Neural progenitor cell (in vitro differentiated cells): ENCODE data around the gene TOR1AIP2. TPM values are rescaled to one million over a fixed set of nuclear protein-coding genes. Genes with fewer than 3 reads are reported as not detected.

Source experiments
- DNase-seq: peaks from one replicate; pipeline ENCODE4 v3.0.0-alpha.2; 2016; ENCODE audit warnings: low spot score
- H2AFZ ChIP-seq: fragments of 200-600 bp; sonication (generic); replicated peaks from 2 replicates; pipeline ENCODE4 v1.6.1; 2016; ENCODE audit warnings: antibody characterized with exemption
- H3F3A ChIP-seq: fragments of 200-600 bp; sonication (generic); 2 replicates; pipeline ENCODE4 v1.6.1; 2016; ENCODE audit warnings: antibody characterized with exemption, low read depth
- H3K27ac ChIP-seq: fragments of 200-600 bp; sonication (generic); 2 replicates; pipeline ENCODE4 v1.5.1; 2016; ENCODE audit warnings: mild to moderate bottlenecking
- H3K27me3 ChIP-seq: fragments of 200-600 bp; sonication (generic); 2 replicates; pipeline ENCODE4 v1.6.1; 2016; ENCODE audit warnings: mild to moderate bottlenecking, moderate library complexity
- H3K36me3 ChIP-seq: fragments of 200-600 bp; sonication (generic); 2 replicates; pipeline ENCODE4 v1.5.1; 2016
- H3K4me1 ChIP-seq: fragments of 200-600 bp; sonication (generic); 2 replicates; pipeline ENCODE4 v1.6.1; 2016; ENCODE audit warnings: mixed run types
- H3K4me2 ChIP-seq: fragments of 200-600 bp; sonication (generic); 2 replicates; pipeline ENCODE4 v1.6.1; 2016
- H3K4me3 ChIP-seq: fragments of 200-600 bp; sonication (generic); 2 replicates; pipeline ENCODE4 v1.5.1; 2016
- H3K79me2 ChIP-seq: fragments of 200-600 bp; sonication (generic); 2 replicates; pipeline ENCODE4 v1.6.1; 2016; ENCODE audit warnings: low read depth
- H3K9ac ChIP-seq: fragments of 200-600 bp; sonication (generic); 2 replicates; pipeline ENCODE4 v1.6.1; 2016
- H3K9me3 ChIP-seq: fragments of 200-600 bp; sonication (generic); 2 replicates; pipeline ENCODE4 v1.5.1; 2016; ENCODE audit warnings: low read depth
- H4K20me1 ChIP-seq: fragments of 200-600 bp; sonication (generic); 2 replicates; pipeline ENCODE4 v1.6.1; 2016; ENCODE audit warnings: low read depth
- H3K27ac Mint-ChIP-seq: 3 replicates; pipeline ENCODE4 v1.8.0; 2021; ENCODE audit warnings: mixed read lengths
- H3K27me3 Mint-ChIP-seq: 2 replicates; pipeline ENCODE4 v1.8.0; 2022; ENCODE audit warnings: low read depth, mild to moderate bottlenecking, inconsistent platforms, moderate library complexity, mixed read lengths; ENCODE audit not compliant: insufficient read depth
- H3K36me3 Mint-ChIP-seq: 3 replicates; pipeline ENCODE4 v1.8.0; 2021; ENCODE audit warnings: mixed read lengths
- H3K4me1 Mint-ChIP-seq: 3 replicates; pipeline ENCODE4 v1.8.0; 2021; ENCODE audit warnings: mixed read lengths
- H3K4me3 Mint-ChIP-seq: 3 replicates; pipeline ENCODE4 v1.8.0; 2021; ENCODE audit warnings: mild to moderate bottlenecking, moderate library complexity, mixed read lengths
- H3K9me3 Mint-ChIP-seq: 3 replicates; pipeline ENCODE4 v1.8.0; 2020; ENCODE audit warnings: mixed read lengths
- CTCF ChIP-seq: fragments of 200-600 bp; sonication (generic); IDR thresholded peaks from 2 replicates; pipeline ENCODE4 v1.5.1; 2017; ENCODE audit warnings: antibody characterized with exemption, mild to moderate bottlenecking
- EZH2 ChIP-seq: fragments of 200-600 bp; sonication (generic); IDR thresholded peaks from 2 replicates; pipeline ENCODE4 v1.6.1; 2017; ENCODE audit warnings: antibody characterized with exemption, mild to moderate bottlenecking, moderate library complexity
- EZH2phosphoT487 ChIP-seq: fragments of 200-600 bp; sonication (generic); IDR thresholded peaks from 2 replicates; pipeline ENCODE4 v1.6.1; 2017; ENCODE audit warnings: antibody characterized with exemption
- total RNA-seq: library from RNA; depleted of rRNA; stranded (reverse); fragments of >200 nt; gene quantifications from 2 replicates; pipeline ENCODE4 v1.2.3, GENCODE V29; 2015; ENCODE audit warnings: low replicate concordance

Gene TOR1AIP2
- total RNA-seq, 1 donor from 2014 or later, result 89.5 TPM

DNA sequence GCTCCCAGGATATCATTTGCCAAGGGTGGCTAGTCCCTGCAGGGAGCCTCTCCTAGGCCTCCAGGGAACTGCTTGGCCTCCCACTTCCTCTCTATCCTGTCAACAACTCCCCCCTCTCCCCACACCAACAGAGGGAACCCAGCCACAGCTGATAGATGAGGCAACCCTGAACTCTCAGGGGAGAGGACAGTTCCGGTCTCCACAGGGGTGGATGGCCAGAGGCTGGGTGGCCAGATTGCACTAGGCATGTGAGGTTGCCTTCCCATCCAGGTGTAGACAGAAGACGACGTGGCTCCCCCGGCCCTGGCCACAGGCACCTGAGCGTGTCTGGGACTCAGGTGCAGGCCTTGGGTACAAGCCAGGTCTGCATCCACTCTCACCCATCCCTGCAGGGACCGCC lies 53.3 kb downstream of the TOR1AIP2 start:
- H3K4me3 ChIP-seq, result no peak overlapping the region
- H3F3A ChIP-seq, result no peaks in the 10 kb centered on the region
- H3K4me3 Mint-ChIP-seq, result no peak overlapping the region
- no peak for DNase-seq
- H3K4me2 ChIP-seq, result no peak overlapping the region
- no peak overlapping the region for H3K27ac ChIP-seq
- H3K36me3 Mint-ChIP-seq, result no peaks in the 10 kb centered on the region
- H4K20me1 ChIP-seq, result no peaks in the 10 kb centered on the region
- no peaks in the 10 kb centered on the region for H3K9me3 Mint-ChIP-seq
- H3K36me3 ChIP-seq, result no peaks in the 10 kb centered on the region
- H2AFZ ChIP-seq, result no peak overlapping the region
- peaks cover 7% of the 10 kb centered on the region for H3K4me1 Mint-ChIP-seq
- TF ChIP-seq EZH2 (no peak), EZH2phosphoT487 (no peak)
- H3K27me3 Mint-ChIP-seq, result peaks cover 8% of the 10 kb centered on the region
- peaks cover 4% of the 10 kb centered on the region for H3K4me1 ChIP-seq
- H3K9me3 ChIP-seq, result no peaks in the 10 kb centered on the region
- no peak overlapping the region for H3K27ac Mint-ChIP-seq
- H3K27me3 ChIP-seq, result no peaks in the 10 kb centered on the region
- H3K9ac ChIP-seq, result no peak overlapping the region
- H3K79me2 ChIP-seq, result no peaks in the 10 kb centered on the region

- Mint-ChIP-seq H3K27ac (peak overlapping the region; percentile 41), H3K27me3 (peaks cover 8% of the 10 kb centered on the region), H3K4me1 (peaks cover 13% of the 10 kb centered on the region), H3K4me3 (no peak overlapping the region), H3K36me3 (no peaks in the 10 kb centered on the region), H3K9me3 (no peaks in the 10 kb centered on the region)
- no peaks in the 10 kb centered on the region for H3K36me3 ChIP-seq
- no peak overlapping the region for H3K27ac ChIP-seq
- H3K4me3 ChIP-seq, result no peak overlapping the region
- H2AFZ ChIP-seq, result no peak overlapping the region
- DNase-seq, result no peak
- no peaks in the 10 kb centered on the region for H3K9me3 ChIP-seq
- no peak for TF ChIP-seq CTCF
- TF ChIP-seq EZH2phosphoT487, result no peak
- no peak for TF ChIP-seq EZH2
- no peak overlapping the region for H3K9ac ChIP-seq
- no peaks in the 10 kb centered on the region for H3K27me3 ChIP-seq
- H3K4me2 ChIP-seq, result no peak overlapping the region
- no peaks in the 10 kb centered on the region for H4K20me1 ChIP-seq
- H3K4me1 ChIP-seq, result peaks cover 4% of the 10 kb centered on the region
- H3K79me2 ChIP-seq, result no peaks in the 10 kb centered on the region
- no peaks in the 10 kb centered on the region for H3F3A ChIP-seq
These were observed 53.9 kb downstream of the TOR1AIP2 start for GRCh38 chr1:179823693-179824092.

DNA sequence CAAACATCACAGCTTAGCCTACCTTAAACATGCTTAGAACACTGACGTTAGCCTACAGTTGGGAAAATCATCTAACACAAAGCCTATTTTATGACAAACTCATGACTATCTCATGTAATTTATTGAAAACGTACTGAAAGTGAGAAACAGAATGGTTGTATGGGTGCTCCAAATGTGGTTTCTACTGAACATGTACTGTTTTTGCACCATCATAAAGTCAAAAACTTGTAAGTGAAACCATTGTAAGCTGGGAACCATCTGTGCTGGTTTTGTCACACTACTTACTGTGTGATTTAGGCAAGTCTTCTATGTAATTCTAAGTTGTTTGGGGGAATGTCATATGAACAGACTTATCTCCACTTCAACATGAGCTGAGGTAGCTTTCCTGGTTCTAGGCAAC lies 55.5 kb downstream of the TOR1AIP2 start:
- Histone ChIP-seq H4K20me1 (no peaks in the 10 kb centered on the region), H3K9ac (no peak overlapping the region), H3F3A (no peaks in the 10 kb centered on the region), H3K4me1 (peaks cover 4% of the 10 kb centered on the region), H3K27me3 (peaks cover 3% of the 10 kb centered on the region), H3K27ac (no peak overlapping the region), H2AFZ (no peak overlapping the region), H3K4me2 (no peak overlapping the region), H3K79me2 (no peaks in the 10 kb centered on the region), H3K36me3 (no peaks in the 10 kb centered on the region), H3K4me3 (no peak overlapping the region), H3K9me3 (no peaks in the 10 kb centered on the region)
- no peak for DNase-seq
- TF ChIP-seq EZH2phosphoT487 (no peak), EZH2 (no peak), CTCF (no peak)
- Mint-ChIP-seq H3K4me3 (no peak overlapping the region), H3K27me3 (peaks cover 8% of the 10 kb centered on the region), H3K36me3 (no peaks in the 10 kb centered on the region), H3K27ac (no peak overlapping the region), H3K4me1 (peaks cover 20% of the 10 kb centered on the region), H3K9me3 (no peaks in the 10 kb centered on the region)

- Mint-ChIP-seq H3K4me1 (peaks cover 21% of the 10 kb centered on the region), H3K27ac (no peak overlapping the region), H3K36me3 (no peaks in the 10 kb centered on the region), H3K4me3 (no peak overlapping the region), H3K9me3 (no peaks in the 10 kb centered on the region), H3K27me3 (peaks cover 8% of the 10 kb centered on the region)
- H3K4me1 ChIP-seq, result peaks cover 4% of the 10 kb centered on the region
- no peak for DNase-seq
- H3K9me3 ChIP-seq, result no peaks in the 10 kb centered on the region
- peaks cover 8% of the 10 kb centered on the region for H3K27me3 ChIP-seq
- TF ChIP-seq CTCF (no peak), EZH2phosphoT487 (no peak), EZH2 (no peak)
- H3K4me2 ChIP-seq, result no peak overlapping the region
- no peaks in the 10 kb centered on the region for H3F3A ChIP-seq
- H3K79me2 ChIP-seq, result no peaks in the 10 kb centered on the region
- H3K4me3 ChIP-seq, result no peak overlapping the region
- no peak overlapping the region for H2AFZ ChIP-seq
- no peaks in the 10 kb centered on the region for H3K36me3 ChIP-seq
- H4K20me1 ChIP-seq, result no peaks in the 10 kb centered on the region
- no peak overlapping the region for H3K9ac ChIP-seq
- no peak overlapping the region for H3K27ac ChIP-seq
These were observed 56.1 kb downstream of the TOR1AIP2 start for GRCh38 chr1:179821524-179821923.
